MM.1S (cell line): Measurements from ENCODE around the gene CSF1.

Experiments used
- DNase-seq: peaks from one replicate; pipeline ENCODE4 v3.0.0-alpha.2; 2015
- H2AFZ ChIP-seq: fragments of 300-600 bp; sonication (generic); 2 replicates; pipeline ENCODE4 v1.6.0; 2016; ENCODE audit warnings: antibody characterized with exemption, low read length
- H3F3A ChIP-seq: fragments of 300-600 bp; sonication (generic); 2 replicates; pipeline ENCODE4 v1.6.1; 2016; ENCODE audit warnings: mild to moderate bottlenecking, antibody characterized with exemption, low read length, moderate library complexity, mixed read lengths; ENCODE audit not compliant: insufficient read depth
- H3K27ac ChIP-seq: fragments of 300-600 bp; sonication (generic); 2 replicates; pipeline ENCODE4 v1.5.1; 2016; ENCODE audit warnings: mild to moderate bottlenecking, low read length
- H3K27me3 ChIP-seq: fragments of 300-600 bp; sonication (generic); replicated peaks from 2 replicates; pipeline ENCODE4 v1.6.0; 2016; ENCODE audit warnings: low read length; ENCODE audit not compliant: insufficient read depth
- H3K36me3 ChIP-seq: fragments of 300-600 bp; sonication (generic); replicated peaks from 2 replicates; pipeline ENCODE4 v1.6.1; 2016; ENCODE audit warnings: mild to moderate bottlenecking, low read length, mixed read lengths; ENCODE audit not compliant: insufficient read depth
- H3K4me1 ChIP-seq: fragments of 300-600 bp; sonication (generic); 2 replicates; pipeline ENCODE4 v1.6.1; 2016; ENCODE audit warnings: low read length, mixed read lengths
- H3K4me2 ChIP-seq: fragments of 300-600 bp; sonication (generic); 2 replicates; pipeline ENCODE4 v1.6.0; 2016; ENCODE audit warnings: low read depth, low read length
- H3K4me3 ChIP-seq: fragments of 300-600 bp; sonication (generic); 2 replicates; pipeline ENCODE4 v1.5.1; 2016; ENCODE audit warnings: low read length, mixed read lengths
- H3K79me2 ChIP-seq: fragments of 300-600 bp; sonication (generic); 2 replicates; pipeline ENCODE4 v1.6.1; 2016; ENCODE audit warnings: mixed run types, low read length, mixed read lengths
- H3K9ac ChIP-seq: fragments of 300-600 bp; sonication (generic); 2 replicates; pipeline ENCODE4 v1.6.1; 2016; ENCODE audit warnings: low read length, mixed read lengths
- H3K9me2 ChIP-seq: fragments of 300-600 bp; sonication (generic); replicated peaks from 2 replicates; pipeline ENCODE4 v1.6.1; 2016; ENCODE audit warnings: mild to moderate bottlenecking, low read length, mixed read lengths; ENCODE audit not compliant: insufficient read depth
- H3K9me3 ChIP-seq: fragments of 300-600 bp; sonication (generic); replicated peaks from 2 replicates; pipeline ENCODE4 v1.6.1; 2016; ENCODE audit warnings: mild to moderate bottlenecking, low read length, mixed read lengths; ENCODE audit not compliant: insufficient read depth
- H4K20me1 ChIP-seq: fragments of 300-600 bp; sonication (generic); 2 replicates; pipeline ENCODE4 v1.6.1; 2016; ENCODE audit warnings: mild to moderate bottlenecking, low read length, moderate library complexity, mixed read lengths; ENCODE audit not compliant: insufficient read depth
- CTCF ChIP-seq: fragments of 300-600 bp; sonication (generic); IDR thresholded peaks from 2 replicates; pipeline ENCODE4 v1.5.1; 2016; ENCODE audit warnings: antibody characterized with exemption, low read length, mixed read lengths
- EZH2 ChIP-seq: fragments of 300-600 bp; sonication (generic); optimal IDR thresholded peaks from 2 replicates; pipeline ENCODE3; 2017; ENCODE audit warnings: low read depth, mild to moderate bottlenecking, antibody characterized with exemption, low read length, mixed read lengths
- EZH2phosphoT487 ChIP-seq: fragments of 300-600 bp; sonication (generic); IDR thresholded peaks from 2 replicates; pipeline ENCODE4 v1.6.1; 2018; ENCODE audit warnings: antibody characterized with exemption, low read length

Gene CSF1

GRCh38 chr1:109960745-109961094 is 50.1 kb downstream of the CSF1 start:
- Histone ChIP-seq H3K9me2 (no peaks in the 10 kb centered on the region), H4K20me1 (no peaks in the 10 kb centered on the region), H3F3A (no peaks in the 10 kb centered on the region), H3K27ac (no peak overlapping the region), H3K36me3 (no peaks in the 10 kb centered on the region), H3K9ac (no peak overlapping the region), H3K9me3 (no peaks in the 10 kb centered on the region), H3K79me2 (no peaks in the 10 kb centered on the region), H3K4me1 (no peaks in the 10 kb centered on the region), H2AFZ (no peak overlapping the region), H3K27me3 (no peaks in the 10 kb centered on the region), H3K4me2 (no peak overlapping the region), H3K4me3 (no peak overlapping the region)
- no peak for DNase-seq
- no peak for TF ChIP-seq EZH2
- TF ChIP-seq EZH2phosphoT487 = no peak
- no peak for TF ChIP-seq CTCF

GRCh38 chr1:109963864-109964263 is 53.2 kb downstream of the CSF1 start:
- H2AFZ ChIP-seq = no peak overlapping the region
- no peak overlapping the region for H3K9ac ChIP-seq
- no peaks in the 10 kb centered on the region for H3K4me1 ChIP-seq
- TF ChIP-seq EZH2 = no peak
- no peak for TF ChIP-seq EZH2phosphoT487
- no peak for TF ChIP-seq CTCF
- H3K4me2 ChIP-seq = no peak overlapping the region
- H3K79me2 ChIP-seq = no peaks in the 10 kb centered on the region
- H3F3A ChIP-seq = no peaks in the 10 kb centered on the region
- H3K9me2 ChIP-seq = no peaks in the 10 kb centered on the region
- no peak overlapping the region for H3K27ac ChIP-seq
- H3K4me3 ChIP-seq = no peak overlapping the region
- no peak for DNase-seq
- no peaks in the 10 kb centered on the region for H4K20me1 ChIP-seq
- H3K36me3 ChIP-seq = no peaks in the 10 kb centered on the region
- H3K9me3 ChIP-seq = no peaks in the 10 kb centered on the region
- H3K27me3 ChIP-seq = no peaks in the 10 kb centered on the region

- Histone ChIP-seq H3K9me3 (no peaks in the 10 kb centered on the region), H3F3A (no peaks in the 10 kb centered on the region), H3K9me2 (no peaks in the 10 kb centered on the region), H3K4me2 (no peak overlapping the region), H3K4me3 (no peak overlapping the region), H3K36me3 (no peaks in the 10 kb centered on the region), H3K79me2 (no peaks in the 10 kb centered on the region), H3K9ac (no peak overlapping the region), H4K20me1 (no peaks in the 10 kb centered on the region), H2AFZ (no peak overlapping the region), H3K4me1 (no peaks in the 10 kb centered on the region), H3K27me3 (no peaks in the 10 kb centered on the region), H3K27ac (no peak overlapping the region)
- no peak for DNase-seq
- no peak for TF ChIP-seq CTCF
- TF ChIP-seq EZH2phosphoT487 = no peak
- TF ChIP-seq EZH2 = no peak
Observed at GRCh38 chr1:109969146-109969829, 58.6 kb downstream of the CSF1 start.
